PC-3 (cell line): ENCODE measurements around the gene TAOK2.

Experiments
- EZH2 ChIP-seq: fragments of 300-600 bp; sonication (generic); IDR thresholded peaks from one replicate; pipeline ENCODE4 v1.6.1; 2017; ENCODE audit warnings: antibody characterized with exemption, mild to moderate bottlenecking, low read length; ENCODE audit not compliant: unreplicated experiment
- TF ChIP-seq, protein P1 (sequence below): fragments of 300-600 bp; sonication (generic); conservative IDR thresholded peaks from 2 replicates; pipeline ENCODE4 v1.5.1; 2017; ENCODE audit warnings: antibody characterized with exemption, low read depth, mild to moderate bottlenecking, low read length

DNA sequence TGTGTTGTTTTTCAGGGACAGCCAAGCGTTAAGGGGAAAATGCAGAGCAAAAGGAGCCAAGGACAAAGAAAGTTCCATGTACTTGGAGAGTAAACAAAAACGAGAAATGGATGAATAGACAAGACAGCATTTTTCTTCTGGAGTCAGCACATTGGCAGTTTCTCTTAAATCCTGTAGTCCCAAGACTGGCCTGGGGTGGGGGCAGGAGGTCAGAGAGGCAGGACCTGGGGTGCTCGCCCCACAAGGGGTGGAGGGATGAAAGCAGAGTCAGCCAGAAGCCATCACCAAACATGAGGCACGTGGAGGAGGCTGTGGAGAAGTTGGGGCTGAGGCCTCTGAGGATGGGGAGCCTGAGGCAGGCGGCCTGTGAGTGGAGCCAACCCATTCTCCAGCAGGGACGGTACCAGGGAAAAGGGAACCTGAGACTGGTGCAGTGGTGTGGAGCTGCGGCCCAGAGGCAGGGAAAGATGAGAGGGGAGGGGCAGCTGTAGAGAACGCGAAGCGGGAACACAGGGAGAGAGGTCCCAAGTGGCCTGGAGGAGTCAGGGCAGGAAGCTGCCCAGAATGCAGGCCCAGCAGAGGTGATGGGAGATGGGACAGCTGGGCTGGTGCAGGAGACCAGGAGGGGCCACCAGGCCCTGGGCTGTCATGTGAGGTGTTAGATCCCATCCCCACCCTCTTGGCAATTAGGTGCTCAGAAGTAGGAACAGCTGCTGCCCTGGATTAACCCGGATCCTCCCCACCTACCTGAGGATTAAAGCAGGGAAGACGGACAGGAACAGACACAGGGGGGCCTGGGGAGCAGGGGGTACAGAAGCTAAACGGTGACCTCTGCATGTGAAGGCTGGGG, 54.1 kb downstream of the TAOK2 start:
- no peak for TF ChIP-seq EZH2
- TF ChIP-seq, protein P1, sequence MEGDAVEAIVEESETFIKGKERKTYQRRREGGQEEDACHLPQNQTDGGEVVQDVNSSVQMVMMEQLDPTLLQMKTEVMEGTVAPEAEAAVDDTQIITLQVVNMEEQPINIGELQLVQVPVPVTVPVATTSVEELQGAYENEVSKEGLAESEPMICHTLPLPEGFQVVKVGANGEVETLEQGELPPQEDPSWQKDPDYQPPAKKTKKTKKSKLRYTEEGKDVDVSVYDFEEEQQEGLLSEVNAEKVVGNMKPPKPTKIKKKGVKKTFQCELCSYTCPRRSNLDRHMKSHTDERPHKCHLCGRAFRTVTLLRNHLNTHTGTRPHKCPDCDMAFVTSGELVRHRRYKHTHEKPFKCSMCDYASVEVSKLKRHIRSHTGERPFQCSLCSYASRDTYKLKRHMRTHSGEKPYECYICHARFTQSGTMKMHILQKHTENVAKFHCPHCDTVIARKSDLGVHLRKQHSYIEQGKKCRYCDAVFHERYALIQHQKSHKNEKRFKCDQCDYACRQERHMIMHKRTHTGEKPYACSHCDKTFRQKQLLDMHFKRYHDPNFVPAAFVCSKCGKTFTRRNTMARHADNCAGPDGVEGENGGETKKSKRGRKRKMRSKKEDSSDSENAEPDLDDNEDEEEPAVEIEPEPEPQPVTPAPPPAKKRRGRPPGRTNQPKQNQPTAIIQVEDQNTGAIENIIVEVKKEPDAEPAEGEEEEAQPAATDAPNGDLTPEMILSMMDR = no peak
